GM12865 (cell line): ENCODE data around the gene NECAB3.

ENCODE experiments used
- DNase-seq: peaks from one replicate; pipeline ENCODE4 v3.0.0; 2010; ENCODE audit warnings: low read depth
- H3K4me3 ChIP-seq: 2 replicates; pipeline ENCODE4 v1.5.1; 2011; ENCODE audit warnings: mild to moderate bottlenecking, low read depth, low read length, control low read depth
- CTCF ChIP-seq: IDR thresholded peaks from 2 replicates; pipeline ENCODE4 v1.5.1; 2011; ENCODE audit warnings: low read length, control low read depth, low read depth, inconsistent platforms; ENCODE audit not compliant: insufficient read depth; ENCODE audit errors: missing control alignments

NECAB3 gene

GRCh38 chr20:33629979-33630378 lies 44.2 kb downstream of the NECAB3 start:
- H3K4me3 ChIP-seq: no peak overlapping the region
- TF ChIP-seq CTCF: no peak
- DNase-seq: no peak

GRCh38 chr20:33629533-33629932 lies 44.7 kb downstream of the NECAB3 start:
- no peak for TF ChIP-seq CTCF
- H3K4me3 ChIP-seq: no peak overlapping the region
- no peak for DNase-seq

- DNase-seq: no peak
- TF ChIP-seq CTCF: no peak
- no peak overlapping the region for H3K4me3 ChIP-seq
These were observed 46.5 kb downstream of the NECAB3 start for GRCh38 chr20:33627577-33628216.

- no peak for TF ChIP-seq CTCF
- no peak overlapping the region for H3K4me3 ChIP-seq
- DNase-seq: no peak
These were observed 48.0 kb downstream of the NECAB3 start for GRCh38 chr20:33626190-33626589.

GRCh38 chr20:33624399-33624798 lies 49.8 kb downstream of the NECAB3 start:
- no peak for TF ChIP-seq CTCF
- H3K4me3 ChIP-seq: no peak overlapping the region
- DNase-seq: no peak

- no peak for DNase-seq
- no peak overlapping the region for H3K4me3 ChIP-seq
- TF ChIP-seq CTCF: no peak
These were observed 51.4 kb downstream of the NECAB3 start for GRCh38 chr20:33622705-33623365.

GRCh38 chr20:33621717-33622400 lies 52.4 kb downstream of the NECAB3 start:
- H3K4me3 ChIP-seq: no peak overlapping the region

More at GRCh38 chr20:33621717-33622400, 52.4 kb downstream of the NECAB3 start:
- no peak for DNase-seq
- TF ChIP-seq CTCF: no peak
